M059J (cell line): ENCODE measurements around the gene KIF3A. TPM values are rescaled to one million over a fixed set of nuclear protein-coding genes. Genes with fewer than 3 reads are reported as not detected.
"Not testable (repeated sequence)": the region's sequence is repeated elsewhere in the genome, so short reads cannot be mapped to it uniquely, and the experiment has no call there.

Experiments
- DNase-seq: peaks from one replicate; pipeline ENCODE4 v3.0.0-alpha.2; 2012; ENCODE audit warnings: low read depth
- total RNA-seq: library from RNA; depleted of rRNA; stranded (reverse); fragments of >200 nt; shearing (Covaris generic); gene quantifications from 2 replicates; pipeline ENCODE4 v1.2.3, GENCODE V29; 2014

Gene KIF3A
- total RNA-seq, 1 experiment from 2014 or later, result 4.7 TPM

GRCh38 chr5:132718544-132719312 lies 18.6 kb downstream of the KIF3A start:
- no peak for DNase-seq

- peak; percentile 2 for DNase-seq
Observed at GRCh38 chr5:132714456-132715307, 22.7 kb downstream of the KIF3A start.

- no peak for DNase-seq
Observed at GRCh38 chr5:132708645-132709044, 28.7 kb downstream of the KIF3A start.

- DNase-seq, result peak; percentile 52
Observed at GRCh38 chr5:132704875-132705274, 32.5 kb downstream of the KIF3A start.

GRCh38 chr5:132695956-132696355 lies 41.4 kb downstream of the KIF3A start:
- DNase-seq, result no peak

GRCh38 chr5:132692632-132692967 lies 44.7 kb downstream of the KIF3A start:
- DNase-seq, result no peak

GRCh38 chr5:132691755-132692631 lies 45.4 kb downstream of the KIF3A start:
- DNase-seq, result not testable (repeated sequence)

GRCh38 chr5:132690156-132690555 lies 47.2 kb downstream of the KIF3A start:
- no peak for DNase-seq

- no peak for DNase-seq
Observed at GRCh38 chr5:132689513-132689912, 47.8 kb downstream of the KIF3A start.

GRCh38 chr5:132688536-132689339 lies 48.6 kb downstream of the KIF3A start:
- no peak for DNase-seq

GRCh38 chr5:132687995-132688394 lies 49.4 kb downstream of the KIF3A start:
- no peak for DNase-seq

- DNase-seq, result no peak
Observed at GRCh38 chr5:132686193-132686592, 51.2 kb downstream of the KIF3A start.

- no peak for DNase-seq
Observed at GRCh38 chr5:132684922-132685720, 52.2 kb downstream of the KIF3A start.

- no peak for DNase-seq
Observed at GRCh38 chr5:132684491-132684890, 52.9 kb downstream of the KIF3A start.

- no peak for DNase-seq
Observed at GRCh38 chr5:132681983-132682382, 55.4 kb downstream of the KIF3A start.

- no peak for DNase-seq
Observed at GRCh38 chr5:132681476-132681831, 55.9 kb downstream of the KIF3A start.

- no peak for DNase-seq
Observed at GRCh38 chr5:132680780-132681475, 56.4 kb downstream of the KIF3A start.

GRCh38 chr5:132679717-132680380 lies 57.5 kb downstream of the KIF3A start:
- no peak for DNase-seq

GRCh38 chr5:132679166-132679565 lies 58.2 kb downstream of the KIF3A start:
- DNase-seq, result no peak
